SU-DHL-6 (cell line): ENCODE data around the gene RAD51B.

Source experiments
- H2AFZ ChIP-seq: fragments of 200-600 bp; sonication (generic); 2 replicates; pipeline ENCODE4 v1.6.1; 2014; ENCODE audit warnings: low read depth, mild to moderate bottlenecking, moderate library complexity, mixed read lengths, antibody characterized with exemption, low read length; ENCODE audit not compliant: severe bottlenecking
- H3F3A ChIP-seq: fragments of 200-600 bp; shearing (Covaris generic); 2 replicates; pipeline ENCODE4 v1.6.0; 2016; ENCODE audit warnings: antibody characterized with exemption, mild to moderate bottlenecking; ENCODE audit not compliant: insufficient read depth
- H3K27ac ChIP-seq: fragments of 200-600 bp; sonication (generic); 2 replicates; pipeline ENCODE4 v1.5.1; 2016; ENCODE audit warnings: low read depth, mild to moderate bottlenecking, low read length, moderate library complexity, mixed read lengths
- H3K27me3 ChIP-seq: fragments of 200-600 bp; sonication (generic), shearing (Covaris generic); 2 replicates; pipeline ENCODE4 v1.6.0; 2014; ENCODE audit warnings: mild to moderate bottlenecking, low read length
- H3K36me3 ChIP-seq: fragments of 200-600 bp; sonication (generic); 2 replicates; pipeline ENCODE4 v1.6.1; 2014; ENCODE audit warnings: mild to moderate bottlenecking, low read length, mixed read lengths
- H3K4me2 ChIP-seq: fragments of 300-600, 200-600 bp; shearing (Covaris generic), sonication (generic); 2 replicates; pipeline ENCODE4 v1.6.0; 2014; ENCODE audit warnings: low read length, low read depth, mild to moderate bottlenecking; ENCODE audit not compliant: poor library complexity, severe bottlenecking
- H3K4me3 ChIP-seq: fragments of 200-600 bp; sonication (generic); 2 replicates; pipeline ENCODE4 v1.5.1; 2014; ENCODE audit warnings: antibody characterized with exemption, low read length, mild to moderate bottlenecking, mixed read lengths; ENCODE audit not compliant: insufficient read depth, poor library complexity, severe bottlenecking
- H3K79me2 ChIP-seq: fragments of 200-600 bp; sonication (generic); 2 replicates; pipeline ENCODE4 v1.6.1; 2014; ENCODE audit warnings: mild to moderate bottlenecking, low read length, moderate library complexity; ENCODE audit not compliant: insufficient read depth
- H3K9ac ChIP-seq: fragments of 200-600 bp; sonication (generic); 2 replicates; pipeline ENCODE4 v1.7.0; 2014; ENCODE audit warnings: mild to moderate bottlenecking, low read length
- H3K9me2 ChIP-seq: fragments of 200-600 bp; sonication (generic); replicated peaks from 2 replicates; pipeline ENCODE4 v1.6.1; 2014; ENCODE audit warnings: low read length; ENCODE audit not compliant: insufficient read depth
- H3K9me3 ChIP-seq: fragments of 200-600 bp; sonication (generic); 2 replicates; pipeline ENCODE4 v1.6.1; 2014; ENCODE audit warnings: low read length, mixed read lengths; ENCODE audit not compliant: insufficient read depth
- H4K20me1 ChIP-seq: fragments of 200-600 bp; sonication (generic); 2 replicates; pipeline ENCODE4 v1.6.1; 2014; ENCODE audit warnings: low read depth, mild to moderate bottlenecking, antibody characterized with exemption, low read length, moderate library complexity, mixed read lengths
- EZH2phosphoT487 ChIP-seq: fragments of 200-600 bp; sonication (generic), shearing (Covaris generic); conservative IDR thresholded peaks from 2 replicates; pipeline ENCODE4 v1.6.1; 2018; ENCODE audit warnings: mild to moderate bottlenecking, antibody characterized with exemption, low read length, moderate library complexity, mixed read lengths
- TF ChIP-seq, protein P1 (sequence below): fragments of 200-600 bp; sonication (generic); IDR thresholded peaks from one replicate; pipeline ENCODE4 v1.5.1; 2017; ENCODE audit warnings: antibody characterized with exemption, mild to moderate bottlenecking, low read length, moderate library complexity; ENCODE audit not compliant: insufficient read depth, poor library complexity, severe bottlenecking

Gene RAD51B

DNA sequence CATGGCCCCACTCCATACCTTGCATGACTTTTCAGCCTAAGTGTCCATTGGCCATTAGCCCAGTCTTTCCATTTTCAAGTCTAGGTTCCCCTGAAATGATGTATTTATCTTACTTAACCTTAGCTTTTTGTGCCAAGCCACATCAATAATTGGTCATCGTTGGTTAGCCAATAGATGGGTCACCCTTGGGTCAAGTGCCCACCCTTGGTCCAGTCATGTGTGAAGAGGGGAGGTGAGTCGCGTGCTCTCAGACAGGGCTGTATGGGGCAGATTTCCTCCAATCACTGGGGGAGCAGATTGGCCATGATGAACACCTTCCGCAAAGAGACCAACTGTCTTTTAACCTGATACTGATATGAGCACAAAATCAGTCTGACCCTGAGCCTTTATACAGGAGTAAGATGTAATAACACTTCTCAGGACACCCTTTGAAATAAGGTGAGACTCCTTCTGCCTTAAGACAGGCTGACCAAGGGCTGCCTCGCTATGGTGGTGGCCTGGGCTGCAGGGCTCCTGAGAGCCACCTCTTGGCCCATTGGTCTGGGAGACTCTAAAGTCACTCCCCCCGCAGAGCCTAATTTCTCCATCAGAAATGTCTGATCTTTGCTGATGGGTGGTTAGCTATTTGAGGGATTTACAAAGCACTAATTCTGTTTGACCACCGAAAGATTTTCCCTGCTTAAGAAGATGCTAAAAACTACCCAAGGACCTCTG lies 830.1 kb downstream of the RAD51B start:
- no peaks in the 10 kb centered on the region for H3K79me2 ChIP-seq
- no peak overlapping the region for H3K9ac ChIP-seq
- H3F3A ChIP-seq = no peaks in the 10 kb centered on the region
- H3K4me2 ChIP-seq = no peak overlapping the region
- no peaks in the 10 kb centered on the region for H4K20me1 ChIP-seq
- no peaks in the 10 kb centered on the region for H3K9me2 ChIP-seq
- H3K4me3 ChIP-seq = no peak overlapping the region
- H3K27me3 ChIP-seq = no peaks in the 10 kb centered on the region
- TF ChIP-seq EZH2phosphoT487 = no peak
- TF ChIP-seq, protein P1, sequence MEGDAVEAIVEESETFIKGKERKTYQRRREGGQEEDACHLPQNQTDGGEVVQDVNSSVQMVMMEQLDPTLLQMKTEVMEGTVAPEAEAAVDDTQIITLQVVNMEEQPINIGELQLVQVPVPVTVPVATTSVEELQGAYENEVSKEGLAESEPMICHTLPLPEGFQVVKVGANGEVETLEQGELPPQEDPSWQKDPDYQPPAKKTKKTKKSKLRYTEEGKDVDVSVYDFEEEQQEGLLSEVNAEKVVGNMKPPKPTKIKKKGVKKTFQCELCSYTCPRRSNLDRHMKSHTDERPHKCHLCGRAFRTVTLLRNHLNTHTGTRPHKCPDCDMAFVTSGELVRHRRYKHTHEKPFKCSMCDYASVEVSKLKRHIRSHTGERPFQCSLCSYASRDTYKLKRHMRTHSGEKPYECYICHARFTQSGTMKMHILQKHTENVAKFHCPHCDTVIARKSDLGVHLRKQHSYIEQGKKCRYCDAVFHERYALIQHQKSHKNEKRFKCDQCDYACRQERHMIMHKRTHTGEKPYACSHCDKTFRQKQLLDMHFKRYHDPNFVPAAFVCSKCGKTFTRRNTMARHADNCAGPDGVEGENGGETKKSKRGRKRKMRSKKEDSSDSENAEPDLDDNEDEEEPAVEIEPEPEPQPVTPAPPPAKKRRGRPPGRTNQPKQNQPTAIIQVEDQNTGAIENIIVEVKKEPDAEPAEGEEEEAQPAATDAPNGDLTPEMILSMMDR = no peak
- no peak overlapping the region for H2AFZ ChIP-seq
- no peak overlapping the region for H3K27ac ChIP-seq
- no peaks in the 10 kb centered on the region for H3K9me3 ChIP-seq
- H3K36me3 ChIP-seq = peaks cover 4% of the 10 kb centered on the region; the same call in 1 of the 2 replicates

DNA sequence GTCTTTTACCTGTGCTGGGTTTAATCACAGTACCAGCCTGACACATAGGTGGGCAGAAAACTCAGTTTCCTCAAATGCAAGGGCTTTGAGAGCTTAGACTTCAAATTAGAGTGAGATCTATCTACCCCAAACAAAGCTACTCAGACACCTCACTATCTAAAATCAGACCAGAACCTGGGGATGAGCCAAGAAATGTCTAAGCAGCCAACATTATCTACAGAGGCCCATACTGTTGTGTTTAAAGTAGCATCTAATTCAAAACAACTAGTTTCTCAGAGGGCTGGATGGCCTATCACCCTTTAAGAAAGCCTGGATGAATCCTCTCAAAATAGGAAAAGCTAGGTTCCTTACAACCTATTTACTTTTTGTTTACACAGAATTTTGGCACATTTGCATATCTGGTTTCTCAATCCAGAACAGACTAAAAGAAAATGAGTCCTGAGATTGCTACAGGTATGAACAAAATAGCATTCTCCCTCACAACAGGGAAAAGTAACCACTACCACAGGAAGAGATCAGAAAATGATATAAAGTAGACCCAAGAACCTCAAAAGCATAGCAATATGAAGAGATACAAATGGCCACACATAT lies 830.9 kb downstream of the RAD51B start:
- Histone ChIP-seq H3K9me2 (no peaks in the 10 kb centered on the region), H3K9me3 (no peaks in the 10 kb centered on the region), H3F3A (no peaks in the 10 kb centered on the region), H3K9ac (no peak overlapping the region), H3K36me3 (peaks cover 4% of the 10 kb centered on the region; the same call in 1 of the 2 replicates), H3K4me3 (no peak overlapping the region), H2AFZ (no peak overlapping the region), H3K27me3 (no peaks in the 10 kb centered on the region), H3K27ac (no peak overlapping the region), H4K20me1 (no peaks in the 10 kb centered on the region), H3K4me2 (no peak overlapping the region), H3K79me2 (no peaks in the 10 kb centered on the region)
- TF ChIP-seq, protein P1 = no peak
- TF ChIP-seq EZH2phosphoT487 = no peak

DNA sequence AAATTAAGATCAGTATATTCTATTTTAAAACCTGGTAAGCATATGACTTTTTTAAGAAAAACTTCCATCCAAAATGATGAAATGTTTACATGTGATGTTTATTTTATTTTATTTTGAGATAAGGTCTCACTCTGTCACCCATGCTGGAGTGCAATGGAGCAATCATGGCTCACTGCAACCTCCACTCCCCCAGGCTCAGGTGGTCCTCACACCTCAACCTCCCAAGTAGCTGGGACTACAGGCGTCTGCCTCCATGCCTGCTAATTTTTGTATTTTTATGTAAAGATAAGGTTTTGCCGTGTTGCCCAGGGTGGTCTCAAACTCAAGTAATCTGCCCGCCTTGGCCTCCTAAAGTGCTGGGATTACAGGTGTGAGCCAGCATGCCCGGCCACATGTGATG lies 831.5 kb downstream of the RAD51B start:
- no peaks in the 10 kb centered on the region for H3F3A ChIP-seq
- peaks cover 4% of the 10 kb centered on the region; the same call in 1 of the 2 replicates for H3K36me3 ChIP-seq
- H4K20me1 ChIP-seq = no peaks in the 10 kb centered on the region
- no peak overlapping the region for H3K27ac ChIP-seq
- no peaks in the 10 kb centered on the region for H3K27me3 ChIP-seq
- H3K4me2 ChIP-seq = no peak overlapping the region
- no peak overlapping the region for H3K9ac ChIP-seq
- TF ChIP-seq, protein P1 = no peak
- TF ChIP-seq EZH2phosphoT487 = no peak
- no peak overlapping the region for H3K4me3 ChIP-seq
- H3K79me2 ChIP-seq = no peaks in the 10 kb centered on the region
- H2AFZ ChIP-seq = no peak overlapping the region
- no peaks in the 10 kb centered on the region for H3K9me3 ChIP-seq
- H3K9me2 ChIP-seq = no peaks in the 10 kb centered on the region
